NCI-H2107 (cell line): ENCODE data around the gene RIPK1.
A peak's percentile ranks its signal among the peaks of the same experiment; 100 is the strongest.
"Not testable (repeated sequence)": the region's sequence is repeated elsewhere in the genome, so short reads cannot be mapped to it uniquely, and the experiment has no call there.

Experiments
- DNase-seq: peaks from one replicate; lab custom pipeline; 2025; lab: John Stamatoyannopoulos, UW

Gene RIPK1

DNA sequence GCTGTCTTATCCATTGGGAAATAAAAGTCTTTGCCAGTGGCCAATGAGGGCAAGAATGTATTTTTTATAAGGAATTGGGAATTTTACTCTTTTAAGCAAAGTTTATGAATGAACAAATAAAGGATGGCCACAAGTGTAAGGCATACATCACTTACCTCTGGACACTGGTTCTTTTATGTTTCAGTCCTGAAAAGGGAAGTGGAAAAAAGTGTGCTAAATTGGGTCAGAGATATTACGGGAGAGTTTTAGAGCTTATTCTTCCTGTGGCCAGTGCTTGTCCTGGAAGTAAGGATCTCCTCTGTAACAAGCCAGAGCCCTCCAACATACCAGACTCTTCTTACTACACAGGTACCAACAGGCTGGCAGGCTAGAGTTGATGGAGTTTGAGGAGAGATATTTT is 22.5 kb upstream of the RIPK1 start:
- no peak for DNase-seq

- no peak for DNase-seq
Measured at GRCh38 chr6:3046295-3046694, 22.0 kb upstream of the RIPK1 start.

DNA sequence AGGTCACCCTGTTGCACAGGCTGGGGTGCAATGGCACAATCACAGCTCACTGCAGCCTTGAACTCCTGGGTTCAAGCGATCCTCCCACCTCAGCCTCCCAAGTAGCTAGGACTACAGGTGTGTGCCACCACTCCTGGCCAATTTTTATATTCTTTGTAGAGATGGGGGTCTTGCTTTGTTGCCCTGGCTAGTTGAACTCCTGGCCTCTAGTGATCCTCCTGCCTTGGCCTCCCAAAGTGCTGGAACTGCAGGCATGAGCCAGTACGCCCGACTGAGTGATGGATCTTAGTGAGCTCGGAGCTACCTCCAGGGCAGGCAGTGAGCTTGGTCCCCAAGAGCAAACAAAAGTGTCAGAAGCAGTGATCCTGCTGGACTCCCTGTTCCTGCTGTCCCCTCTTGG is 20.3 kb upstream of the RIPK1 start:
- DNase-seq: not testable (repeated sequence)

- no peak for DNase-seq
Measured at GRCh38 chr6:3052481-3053230, 15.6 kb upstream of the RIPK1 start.

DNA sequence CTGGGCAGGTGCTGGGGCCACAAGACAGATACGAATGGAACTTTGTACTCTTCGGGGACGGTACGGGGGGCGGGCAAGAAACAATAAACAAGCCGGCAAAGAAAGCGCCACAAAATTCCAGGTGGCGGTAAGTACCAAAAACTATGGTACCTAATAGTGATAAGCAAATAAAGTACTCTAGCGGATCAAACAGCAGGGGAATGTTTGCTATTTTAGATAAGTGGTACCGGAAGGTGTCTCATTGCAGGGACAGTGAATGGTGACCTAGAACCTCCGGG is 15.1 kb upstream of the RIPK1 start:
- no peak for DNase-seq

DNA sequence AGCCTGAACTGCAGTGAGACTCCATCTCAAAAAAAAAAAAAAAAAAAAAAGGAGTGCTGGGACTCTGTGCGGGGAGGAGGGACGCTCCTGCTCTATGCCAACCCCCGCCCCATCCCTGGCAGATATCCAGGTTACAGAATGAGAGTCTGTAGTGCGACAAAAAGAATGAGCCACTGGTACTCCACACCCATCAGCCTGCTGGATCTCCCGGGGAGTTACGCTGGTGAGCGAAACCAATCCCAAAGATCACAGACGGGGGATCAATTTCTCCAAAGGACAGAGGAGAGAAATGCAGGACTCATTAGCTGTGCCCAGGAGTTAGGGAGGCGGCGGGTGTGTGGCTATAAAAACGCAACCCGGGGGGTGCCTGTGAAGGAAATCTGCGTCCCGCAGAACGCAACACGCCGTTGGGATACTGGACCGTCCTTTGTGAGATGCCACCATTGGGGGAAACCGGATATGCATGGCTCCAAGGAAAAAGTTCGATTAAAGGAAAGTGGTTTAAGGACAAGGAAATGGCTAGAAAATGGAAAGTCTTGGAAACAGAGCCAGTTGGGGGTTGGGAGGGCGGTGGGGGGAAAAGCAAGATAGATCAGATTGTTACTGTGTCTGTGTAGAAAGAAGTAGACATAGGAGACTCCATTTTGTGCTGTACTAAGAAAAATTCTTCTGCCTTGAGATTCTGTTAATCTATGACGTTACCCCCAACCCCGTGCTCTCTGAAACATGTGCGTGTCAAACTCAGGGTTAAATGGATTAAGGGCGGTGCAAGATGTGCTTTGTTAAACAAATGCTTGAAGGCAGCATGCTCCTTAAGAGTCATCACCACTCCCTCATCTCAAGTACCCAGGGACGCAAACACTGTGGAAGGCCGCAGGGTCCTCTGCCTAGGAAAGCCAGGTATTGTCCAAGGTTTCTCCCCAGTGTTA is 13.8 kb upstream of the RIPK1 start:
- peak; percentile 11 for DNase-seq

DNA sequence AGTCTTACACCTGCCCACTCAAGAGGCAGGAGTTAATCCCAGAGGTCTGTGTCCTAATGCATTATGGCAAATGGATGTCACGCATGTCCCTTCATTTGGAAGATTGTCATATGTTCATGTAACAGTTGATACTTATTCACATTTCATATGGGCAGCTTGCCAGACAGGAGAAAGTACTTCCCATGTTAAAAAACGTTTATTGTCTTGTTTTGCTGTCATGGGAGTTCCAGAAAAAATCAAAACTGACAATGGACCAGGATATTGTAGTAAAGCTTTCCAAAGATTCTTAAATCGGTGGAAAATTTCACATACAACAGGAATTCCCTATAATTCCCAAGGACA is 13.2 kb upstream of the RIPK1 start:
- not testable (repeated sequence) for DNase-seq

GRCh38 chr6:3057063-3057770 is 11.1 kb upstream of the RIPK1 start:
- no peak for DNase-seq

DNA sequence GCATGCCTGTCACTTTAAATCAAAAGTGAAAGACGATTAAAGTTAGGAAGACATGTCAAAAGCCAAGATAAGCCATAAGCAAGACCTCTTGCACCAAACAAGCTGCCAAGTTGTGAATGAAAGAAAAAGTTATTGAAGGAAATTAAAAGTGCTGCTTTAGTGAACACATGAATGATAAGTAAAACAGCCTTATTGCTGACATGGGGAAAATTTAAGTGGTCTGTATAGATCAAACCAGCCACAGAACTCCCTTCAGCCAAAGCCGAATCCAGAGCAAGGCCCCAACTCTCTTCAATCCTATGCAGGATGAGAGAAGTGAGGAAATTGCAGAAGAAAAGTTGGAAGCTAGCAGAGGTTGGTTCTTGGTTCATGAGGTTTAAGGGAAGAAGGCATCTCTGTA is 9.3 kb upstream of the RIPK1 start:
- no peak for DNase-seq

- not testable (repeated sequence) for DNase-seq
Measured at GRCh38 chr6:3060092-3060491, 8.2 kb upstream of the RIPK1 start.

DNA sequence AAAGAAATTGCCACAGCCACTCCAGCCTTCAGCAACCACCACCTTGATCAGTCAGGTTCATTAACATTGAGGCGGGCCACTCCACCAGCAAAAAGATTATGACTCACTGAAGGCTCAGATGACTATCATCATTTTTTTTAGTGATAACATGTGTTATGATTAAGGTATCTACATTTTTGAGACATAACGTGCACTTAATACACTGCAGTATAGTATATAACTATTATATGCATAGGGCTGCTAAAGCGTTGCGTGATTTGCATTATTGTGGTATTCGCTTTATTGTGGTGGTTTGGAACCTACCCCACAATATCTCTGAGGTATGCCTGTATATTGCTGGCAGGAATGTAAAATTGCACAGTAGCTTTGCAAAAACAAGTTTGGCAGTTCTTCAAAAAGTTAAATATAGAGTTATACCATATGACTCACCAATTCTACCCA is 6.8 kb upstream of the RIPK1 start:
- no peak for DNase-seq

DNA sequence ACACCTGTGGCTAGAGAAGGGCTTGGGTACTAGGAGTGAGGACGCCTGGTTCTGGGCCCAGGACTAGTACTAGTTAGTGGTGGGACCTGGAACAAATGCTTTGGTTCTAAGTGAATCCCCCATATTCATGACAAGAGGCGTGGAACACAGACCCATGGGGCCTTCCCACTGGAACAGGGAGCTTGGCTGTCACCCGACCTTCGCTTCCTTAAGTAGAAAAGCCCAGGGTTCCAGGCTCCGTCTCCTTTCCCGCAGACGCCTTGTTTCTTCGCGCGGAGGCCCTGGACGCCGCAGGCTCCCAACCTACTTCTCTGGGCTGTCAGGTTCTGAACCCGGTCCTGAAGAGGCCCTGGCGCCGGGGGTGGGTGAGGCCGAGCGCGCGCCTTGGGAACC is 5.0 kb upstream of the RIPK1 start:
- not testable (repeated sequence) for DNase-seq

DNA sequence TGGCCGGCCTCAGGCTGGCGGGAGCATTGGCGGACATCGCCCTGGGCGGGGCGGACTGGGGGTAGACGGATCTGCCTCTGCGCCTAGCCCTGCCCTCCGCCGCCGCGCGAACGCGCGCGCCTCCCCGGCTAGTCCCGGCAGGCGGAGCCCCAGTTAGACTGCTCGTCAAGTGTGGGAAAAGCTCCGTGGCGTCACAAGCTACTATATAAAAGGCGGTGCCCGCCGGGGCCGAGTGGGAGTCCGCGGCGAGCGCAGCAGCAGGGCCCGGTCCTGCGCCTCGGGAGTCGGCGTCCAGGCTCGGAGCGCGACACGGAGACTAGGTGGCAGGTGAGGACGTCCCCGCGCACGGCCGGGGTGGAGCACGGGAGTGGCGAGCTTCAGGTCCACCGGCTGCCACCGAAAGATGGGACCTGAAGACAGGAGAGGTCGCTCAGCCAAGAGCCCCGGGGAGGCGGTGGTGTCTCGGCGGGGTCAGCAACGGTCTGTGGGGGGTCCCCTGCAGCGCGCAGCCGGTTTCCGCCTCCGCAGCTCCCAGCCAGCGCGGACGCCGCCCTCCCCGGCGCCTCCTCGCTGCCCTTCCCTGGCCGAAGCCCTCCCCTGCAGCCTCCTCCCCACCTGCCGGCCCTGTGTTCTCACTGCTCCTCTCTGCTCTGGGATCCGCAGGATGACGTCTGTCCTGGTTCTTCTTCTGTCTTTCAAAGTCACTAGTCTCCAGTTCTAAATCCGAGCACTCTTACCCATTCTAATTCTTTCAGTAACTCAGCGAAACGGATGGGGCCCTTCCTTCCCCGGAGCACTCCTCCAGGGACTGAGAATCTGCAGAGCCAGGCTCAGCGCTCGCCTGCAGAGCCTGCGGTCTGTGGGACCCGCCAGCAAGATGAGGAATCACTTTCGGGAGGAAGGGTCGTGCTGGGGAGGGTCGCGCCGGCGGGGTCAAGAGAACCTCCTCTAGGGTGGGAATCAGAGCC is 4.3 kb upstream of the RIPK1 start:
- DNase-seq: peak; percentile 63

GRCh38 chr6:3071568-3071967 is 3.3 kb downstream of the RIPK1 start:
- no peak for DNase-seq

DNA sequence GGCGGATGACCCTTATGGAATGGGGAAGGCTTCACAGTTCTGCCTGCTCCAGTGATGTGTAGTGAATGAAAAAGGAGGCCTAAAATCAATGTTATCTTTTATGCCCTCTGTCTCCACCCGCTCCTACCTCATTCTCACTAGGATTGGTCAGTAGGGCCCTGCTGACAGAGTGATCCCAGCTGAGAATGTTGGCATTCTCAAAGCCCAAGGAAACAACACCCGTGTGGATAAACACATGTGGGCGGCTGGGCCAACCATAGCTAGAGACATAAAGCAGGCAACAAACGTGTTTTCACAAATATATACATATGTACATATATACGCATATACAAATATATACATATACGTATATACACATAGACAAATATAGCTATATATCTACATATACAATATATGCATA is 4.5 kb downstream of the RIPK1 start:
- no peak for DNase-seq

- DNase-seq: no peak
Measured at GRCh38 chr6:3073382-3073781, 5.1 kb downstream of the RIPK1 start.

GRCh38 chr6:3075772-3076113 is 7.4 kb downstream of the RIPK1 start:
- DNase-seq: no peak

DNA sequence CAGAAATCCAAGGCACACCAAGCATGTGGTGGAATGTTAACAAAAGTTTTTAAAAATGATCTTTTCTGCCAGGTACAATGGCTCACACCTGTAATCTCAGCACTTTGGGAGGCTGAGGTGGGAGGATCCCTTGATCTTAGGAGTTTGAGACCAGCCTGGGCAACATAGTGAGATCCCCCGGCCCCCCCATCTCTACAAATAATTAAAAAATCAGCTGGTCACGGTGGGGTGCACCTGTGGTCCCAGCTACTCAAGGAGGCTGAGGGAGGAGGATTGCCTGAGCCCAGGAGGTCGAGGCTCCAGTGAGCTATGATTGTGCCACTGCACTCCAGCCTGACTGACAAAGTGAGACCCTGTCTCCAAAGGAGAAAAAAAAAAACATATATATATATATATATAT is 8.0 kb downstream of the RIPK1 start:
- DNase-seq: no peak

GRCh38 chr6:3077430-3077829 is 9.1 kb downstream of the RIPK1 start:
- no peak for DNase-seq

DNA sequence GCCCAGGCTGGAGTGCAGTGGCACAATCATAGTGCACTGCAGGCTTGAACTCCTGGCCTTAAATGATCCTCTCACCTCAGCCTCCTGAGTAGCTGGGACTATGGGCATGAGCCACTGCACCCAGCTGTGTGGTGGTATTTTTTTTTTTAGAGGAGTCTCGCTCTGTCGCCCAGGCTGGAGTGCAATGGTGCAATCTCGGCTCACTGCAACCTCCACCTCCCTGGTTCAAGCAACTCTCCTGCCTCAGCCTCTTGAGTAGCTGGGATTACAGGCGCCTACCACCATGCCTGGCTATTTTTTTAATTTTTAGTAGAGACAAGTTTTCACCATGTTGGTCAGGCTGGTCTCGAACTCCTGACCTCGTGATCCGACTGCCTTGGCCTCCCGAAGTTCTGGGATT is 10.7 kb downstream of the RIPK1 start:
- DNase-seq: not testable (repeated sequence)

GRCh38 chr6:3079682-3080081 is 11.4 kb downstream of the RIPK1 start:
- no peak for DNase-seq

DNA sequence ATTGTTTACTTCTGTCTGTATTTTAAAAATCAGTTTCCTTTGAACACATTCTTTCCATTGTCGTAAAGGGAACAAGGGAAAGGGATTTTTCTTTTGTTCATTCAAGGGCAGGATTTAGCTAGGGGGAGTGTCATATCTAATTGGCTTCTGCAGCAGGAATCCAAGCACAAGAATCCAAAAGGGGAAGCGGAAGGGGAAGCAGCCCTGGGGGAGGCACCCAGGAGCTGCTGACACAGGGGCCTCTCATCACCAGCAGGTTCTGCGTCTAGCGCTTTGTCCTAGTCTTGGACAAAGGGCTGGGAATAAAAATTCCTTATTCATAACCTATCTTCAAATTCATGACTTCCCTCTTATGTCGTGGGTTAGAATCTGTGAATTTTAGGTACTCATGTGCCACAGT is 13.7 kb downstream of the RIPK1 start:
- DNase-seq: no peak
